Peyer's patch (tissue), 4 donors: ENCODE measurements around the gene FAM89A. TPM values are rescaled to one million over a fixed set of nuclear protein-coding genes. Genes with fewer than 3 reads are reported as not detected.
"Not testable (repeated sequence)": the region's sequence is repeated elsewhere in the genome, so short reads cannot be mapped to it uniquely, and the experiment has no call there.

ENCODE experiments used
- DNase-seq, 3 donors: peaks; one replicate each; pipeline ENCODE4 v3.0.0-alpha.2; 2017 to 2019
- H3K27ac ChIP-seq, 4 donors: fragments of 200-600 bp; sonication (generic); one replicate each; pipeline ENCODE4 v1.5.1; 2016 to 2019
- H3K27me3 ChIP-seq, 2 donors: fragments of 200-600 bp; sonication (generic); one replicate each; pipeline ENCODE4 v1.5.1; 2019
- H3K36me3 ChIP-seq, 3 donors: fragments of 200-600 bp; sonication (generic); one replicate each; pipeline ENCODE4 v1.5.1; 2016 to 2019
- H3K4me1 ChIP-seq, 4 donors: fragments of 200-600 bp; sonication (generic); one replicate each; pipeline ENCODE4 v1.5.1; 2016 to 2019
- H3K4me3 ChIP-seq, 4 donors: fragments of 200-600 bp; sonication (generic); 1 replicate in 3 of 4; 2 replicates in 1 of 4; pipeline ENCODE4 v1.5.1; 2016 to 2019; ENCODE audit warnings: mild to moderate bottlenecking in 1 of 4
- H3K9me3 ChIP-seq, 4 donors: fragments of 200-600 bp; sonication (generic); one replicate each; pipeline ENCODE4 v1.5.1; 2016 to 2019; ENCODE audit warnings: mild to moderate bottlenecking in 1 of 4
- CTCF ChIP-seq, 6 experiments: fragments of 450-650 bp in 4 of 6; fragments of 200-600 bp in 2 of 6; sonication (generic) in 1 of 6; IDR thresholded peaks; one replicate each; pipeline ENCODE4 v1.5.1; 2017 to 2019; ENCODE audit warnings: antibody characterized with exemption in 6 of 6, mild to moderate bottlenecking in 3 of 6, moderate library complexity in 1 of 6
- POLR2A ChIP-seq, 2 donors: fragments of 450-650 bp; IDR thresholded peaks; one replicate each; pipeline ENCODE4 v1.5.1; 2017; ENCODE audit warnings: antibody characterized with exemption in 2 of 2, mild to moderate bottlenecking in 2 of 2, moderate library complexity in 2 of 2
- total RNA-seq, 4 donors: library from RNA; depleted of rRNA; stranded (reverse); fragments of >200 nt; gene quantifications; one replicate each; pipeline ENCODE4 v1.1.0, GENCODE V29; 2016

The FAM89A gene
- total RNA-seq, 4 donors from 2014 or later = 0.94 to 3.0 (median 1.6) TPM; not detected in 1

DNA sequence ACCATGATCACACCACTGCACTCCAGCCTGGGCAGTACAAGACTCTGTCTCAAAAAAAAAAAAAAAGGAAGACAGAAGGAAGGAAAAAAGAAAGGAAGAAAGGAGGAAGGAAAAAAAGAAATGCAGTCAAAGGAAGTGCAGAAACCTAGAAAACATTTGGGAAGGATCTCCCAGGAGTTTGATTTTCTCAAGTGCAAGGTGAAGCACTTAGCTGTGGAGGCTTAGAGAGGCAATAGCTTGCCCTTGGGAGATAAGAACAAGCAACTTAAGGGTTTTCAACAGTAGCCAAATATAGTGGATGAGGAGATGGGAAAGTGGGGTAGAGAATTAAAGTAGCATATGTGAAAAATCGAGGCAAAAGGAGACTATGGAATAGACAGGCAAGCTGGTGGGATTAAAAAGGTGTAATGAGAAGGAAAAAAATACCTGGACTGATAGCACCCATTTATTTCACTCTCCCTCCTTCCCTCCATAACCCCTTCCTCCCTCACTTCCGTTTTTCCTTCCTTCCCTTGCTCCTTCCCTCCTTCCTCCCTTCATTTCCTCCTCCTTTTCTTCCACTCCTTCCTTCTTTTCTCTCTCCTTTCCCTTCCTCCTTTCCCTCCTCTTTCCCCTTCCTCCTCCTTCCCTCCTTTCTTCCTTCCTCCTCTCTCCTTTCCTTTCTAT is 6.8 kb upstream of the FAM89A start:
- DNase-seq = no peak
- Histone ChIP-seq H3K4me3 (no peak overlapping the region), H3K27me3 (no peaks in the 10 kb centered on the region), H3K36me3 (no peaks in the 10 kb centered on the region), H3K4me1 (no peaks in the 10 kb centered on the region), H3K9me3 (peaks cover 0 to 4% (median 0%) of the 10 kb centered on the region in 4 donors), H3K27ac (no peak overlapping the region)
- no peak for TF ChIP-seq POLR2A (IDR thresholded peaks at IDR 0.05)
- no peak for TF ChIP-seq CTCF (IDR thresholded peaks at IDR 0.05)

DNA sequence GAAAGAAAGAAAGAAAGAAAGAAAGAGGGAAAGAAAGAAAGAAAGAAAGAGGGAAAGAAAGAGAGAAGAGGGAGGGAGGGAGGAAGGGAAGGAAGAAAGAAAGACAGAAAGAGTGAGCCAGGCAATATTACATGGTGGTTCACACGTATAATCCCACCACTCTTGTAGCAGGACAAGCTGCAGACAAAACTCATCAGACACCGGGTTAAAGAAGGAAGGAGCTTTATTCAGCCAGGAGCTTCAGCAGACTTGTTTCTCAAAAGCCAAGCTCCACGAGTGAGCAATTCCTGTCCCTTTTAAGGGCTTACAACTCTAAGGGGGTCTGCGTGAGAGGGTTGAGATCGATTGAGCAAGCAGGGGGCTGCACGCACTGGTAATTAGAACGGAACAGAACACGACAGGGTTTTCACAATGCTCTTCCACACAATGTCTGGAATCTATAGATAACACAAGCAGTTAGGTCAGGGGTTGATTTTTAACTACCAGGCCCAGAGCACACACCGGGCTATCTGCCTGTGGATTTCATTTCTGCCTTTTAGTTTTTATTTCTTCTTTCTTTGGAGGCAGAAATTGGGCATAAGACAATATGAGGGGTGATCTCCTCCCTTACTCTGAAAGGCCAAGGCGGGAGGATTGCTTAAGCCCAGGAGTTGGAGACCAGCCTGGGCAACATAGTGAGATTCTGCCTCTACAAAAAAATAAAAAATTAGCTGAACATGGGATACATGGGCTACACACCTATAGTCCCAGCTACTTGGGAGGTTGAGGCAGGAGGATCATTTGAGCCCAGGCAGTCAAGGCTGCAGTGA is 6.1 kb upstream of the FAM89A start:
- not testable (repeated sequence) for H3K27me3 ChIP-seq

GRCh38 chr1:231045286-231045685 is 5.2 kb upstream of the FAM89A start:
- Histone ChIP-seq H3K36me3 (no peaks in the 10 kb centered on the region), H3K27me3 (no peaks in the 10 kb centered on the region), H3K4me1 (peaks cover 0 to 9% (median 0%) of the 10 kb centered on the region in 4 donors), H3K4me3 (no peak overlapping the region), H3K27ac (no peak overlapping the region), H3K9me3 (peaks cover 0 to 4% (median 0%) of the 10 kb centered on the region in 4 donors)
- TF ChIP-seq CTCF (IDR thresholded peaks at IDR 0.05) (no peak), POLR2A (IDR thresholded peaks at IDR 0.05) (no peak)
- no peak for DNase-seq

More for the DNA sequence above, 6.1 kb upstream of the FAM89A start:
- DNase-seq, H3K4me1 ChIP-seq, H3K9me3 ChIP-seq, H3K27ac ChIP-seq, H3K4me3 ChIP-seq, H3K36me3 ChIP-seq: not testable (repeated sequence)

- H3K27me3 ChIP-seq = no peaks in the 10 kb centered on the region
- DNase-seq = no peak
Observed at GRCh38 chr1:231044588-231044987, 4.5 kb upstream of the FAM89A start.

GRCh38 chr1:231041719-231042261 is 1.7 kb upstream of the FAM89A start:
- Histone ChIP-seq H3K27ac (no peak overlapping the region), H3K4me1 (peaks cover 0 to 17% (median 0%) of the 10 kb centered on the region in 4 donors), H3K36me3 (no peaks in the 10 kb centered on the region), H3K9me3 (peaks cover 0 to 4% (median 0%) of the 10 kb centered on the region in 4 donors), H3K4me3 (no peak overlapping the region), H3K27me3 (no peaks in the 10 kb centered on the region)
- TF ChIP-seq POLR2A (IDR thresholded peaks at IDR 0.05) = no peak
- TF ChIP-seq CTCF (IDR thresholded peaks at IDR 0.05) = no peak
- DNase-seq = no peak

More at GRCh38 chr1:231044588-231044987, 4.5 kb upstream of the FAM89A start:
- Histone ChIP-seq H3K9me3 (peaks cover 0 to 4% (median 0%) of the 10 kb centered on the region in 4 donors), H3K36me3 (no peaks in the 10 kb centered on the region), H3K4me3 (no peak overlapping the region), H3K4me1 (peaks cover 0 to 10% (median 0%) of the 10 kb centered on the region in 4 donors), H3K27ac (no peak overlapping the region)
- TF ChIP-seq CTCF (IDR thresholded peaks at IDR 0.05) (no peak), POLR2A (IDR thresholded peaks at IDR 0.05) (no peak)
